ENCODE data around the gene MYO18A.

DNA sequence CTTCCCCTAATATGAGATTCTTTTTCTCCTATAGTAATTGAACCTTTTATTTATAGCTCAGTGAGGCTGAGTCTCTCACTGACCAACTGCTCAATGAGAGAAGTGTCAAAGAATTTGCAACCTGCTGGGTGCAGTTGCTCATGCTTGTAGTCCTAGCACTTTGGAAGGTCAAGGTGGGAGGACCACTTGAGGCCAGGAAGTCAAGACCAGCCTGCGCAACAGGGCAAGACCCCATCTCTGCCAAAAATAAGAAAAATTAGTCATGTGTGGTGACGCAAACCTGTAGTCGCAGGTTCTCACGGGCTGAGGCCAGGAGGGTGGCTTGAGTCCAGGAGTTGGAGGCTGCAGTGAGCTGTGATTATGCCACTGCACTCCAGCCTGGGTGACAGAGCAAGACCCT is 35.5 kb upstream of the MYO18A start:
- TF ChIP-seq GATA2 (IDR thresholded peaks at IDR 0.05; ENCODE audit: low read depth, low read length) (no peak), GATA3 (IDR thresholded peaks at IDR 0.05; ENCODE audit: low read depth, low read length) (no peak)

Measured in SH-SY5Y (cell line).